ENCODE measurements around the gene SLC9A9.

SLC9A9 gene

DNA sequence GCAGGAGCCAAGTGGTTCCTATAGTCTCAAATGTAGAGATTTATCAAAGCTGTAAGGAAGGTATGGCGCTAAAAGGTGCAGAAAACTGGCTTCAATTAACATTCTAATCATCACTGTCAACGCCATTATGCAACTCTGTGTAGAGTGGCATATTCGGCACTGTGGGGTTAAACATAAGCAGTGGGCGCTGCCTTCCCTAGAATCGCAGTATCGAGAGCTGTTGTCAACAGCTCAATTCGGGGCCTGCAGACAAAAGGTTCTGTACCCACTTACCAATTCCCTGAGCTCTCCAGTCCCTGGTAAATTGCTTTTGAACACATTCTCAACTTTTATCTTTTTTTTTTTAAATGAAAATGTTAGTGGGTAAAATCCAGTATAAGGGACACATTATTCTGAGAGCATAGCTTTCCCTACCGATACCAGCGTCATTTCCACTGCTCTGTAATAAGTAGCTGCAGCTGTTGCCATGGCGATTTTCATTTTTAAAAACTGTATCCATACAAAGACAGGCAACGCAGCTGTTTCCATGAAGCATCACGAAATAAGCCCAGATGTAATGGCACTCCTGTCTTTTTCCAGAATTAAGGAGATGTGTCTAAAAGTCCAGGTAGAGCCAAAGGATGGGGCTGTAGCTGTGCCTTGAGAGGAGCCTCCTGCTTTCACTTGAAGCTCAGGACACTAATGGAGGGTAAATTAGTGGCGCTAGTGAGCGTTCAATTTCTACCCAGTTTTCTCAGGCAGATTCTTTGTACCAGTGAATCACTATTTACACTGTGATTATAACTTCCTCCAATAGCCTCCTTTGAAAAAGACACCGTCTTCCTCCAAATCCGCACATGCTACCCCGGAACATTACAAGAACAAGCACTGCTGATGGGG, 250.3 kb downstream of the SLC9A9 start:
- no peak for DNase-seq (ENCODE audit: low read depth)

DNA sequence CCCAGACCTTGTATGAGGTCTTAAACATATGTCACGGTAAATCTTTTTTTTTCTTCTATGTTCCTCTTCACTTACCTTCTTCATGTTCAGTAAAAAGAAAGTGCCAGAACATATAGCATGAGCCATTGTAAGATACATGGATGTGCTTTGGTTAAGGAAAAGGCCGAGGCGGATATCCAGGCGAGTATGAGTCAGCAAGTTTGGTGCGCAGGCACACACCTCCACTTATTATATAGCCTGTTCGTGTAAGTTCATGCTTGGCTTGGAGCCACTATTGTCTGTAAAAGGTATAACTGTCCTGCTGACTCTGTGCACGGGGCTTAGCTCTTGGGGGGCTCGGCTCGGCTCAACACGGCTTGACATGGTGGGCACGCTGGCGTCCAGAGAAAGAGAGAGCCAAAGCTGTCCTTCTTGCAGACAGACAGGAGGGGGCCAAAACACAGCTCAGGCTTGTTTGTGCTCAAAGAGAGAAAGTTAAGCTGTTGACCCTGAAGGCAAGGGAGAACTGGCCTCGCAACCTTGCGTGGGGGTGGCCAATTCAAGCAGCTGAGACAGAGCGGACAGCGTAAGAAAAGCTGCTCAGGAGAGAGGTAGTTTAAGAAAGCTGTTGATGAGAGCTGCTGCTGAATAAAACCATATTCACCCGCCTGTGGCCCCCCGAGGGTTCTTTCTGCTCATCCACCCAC, 251.2 kb downstream of the SLC9A9 start:
- no peak for DNase-seq (ENCODE audit: low read depth)

DNA sequence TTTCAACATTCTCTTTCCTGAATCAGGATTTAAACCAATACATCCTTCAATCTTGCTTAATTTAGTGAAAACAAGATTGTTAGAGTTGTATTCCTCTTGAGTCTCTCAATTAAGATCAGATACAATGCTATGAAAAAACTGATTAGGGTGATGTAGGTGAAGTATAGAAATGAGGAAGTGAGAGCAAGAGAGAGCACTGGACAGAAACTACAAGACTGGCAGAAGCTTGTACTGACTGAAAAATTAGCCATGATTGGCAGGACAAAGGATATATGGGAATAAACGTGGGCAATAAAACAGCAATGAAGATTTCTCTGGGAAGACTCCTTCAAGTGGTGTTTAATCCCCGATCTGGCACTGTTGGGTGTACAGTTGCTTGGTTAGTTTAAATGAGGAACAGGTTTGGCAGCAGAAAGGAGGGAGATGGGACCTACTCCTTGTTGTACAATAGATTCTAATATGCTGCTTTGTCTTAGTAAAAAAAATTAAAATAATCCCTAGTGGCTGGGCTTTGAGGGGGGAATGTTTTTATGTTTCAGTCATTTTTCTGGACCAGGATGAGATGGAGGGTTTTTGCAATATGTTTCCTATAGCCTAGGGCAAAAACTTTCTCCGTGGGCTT, 252.7 kb downstream of the SLC9A9 start:
- DNase-seq (ENCODE audit: low read depth): no peak

DNA sequence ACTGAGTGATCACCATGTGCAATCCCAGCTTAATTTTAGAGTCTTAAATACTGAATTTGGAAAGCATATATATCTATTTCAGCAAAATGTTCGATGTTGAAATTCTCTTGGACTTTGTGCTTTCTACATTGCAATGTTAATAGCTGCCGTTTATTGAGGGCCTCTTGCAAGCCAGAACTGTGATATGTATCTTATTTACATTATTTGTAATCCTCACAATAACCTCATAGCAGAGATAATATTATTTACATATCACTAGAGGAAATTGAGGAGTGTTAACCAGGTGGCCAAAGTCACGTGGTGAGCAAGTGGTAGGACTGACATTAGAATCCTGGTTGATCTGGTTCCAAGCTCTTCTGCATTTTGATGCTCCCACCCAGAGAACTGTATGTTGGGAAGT, 254.1 kb downstream of the SLC9A9 start:
- DNase-seq (ENCODE audit: low read depth): no peak

DNA sequence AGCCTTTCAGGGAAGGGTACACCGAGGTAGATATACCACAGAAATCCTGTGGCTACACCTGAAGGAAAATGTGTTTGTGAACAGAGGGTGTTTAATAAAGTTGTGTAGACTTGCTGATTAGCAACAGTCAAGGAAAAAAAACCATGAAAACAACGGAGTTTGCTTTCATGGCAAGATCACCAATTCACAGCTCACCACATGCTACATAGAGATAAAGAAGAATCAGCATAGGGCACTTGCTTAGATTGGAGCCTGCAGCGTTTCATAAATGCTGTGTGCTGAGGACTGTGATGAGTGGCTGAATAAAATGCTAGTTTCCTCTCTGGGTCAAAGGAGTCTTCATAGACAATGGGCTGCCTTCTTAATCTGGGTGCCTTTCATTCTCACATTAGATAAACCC, 257.6 kb downstream of the SLC9A9 start:
- peak; percentile 51 for DNase-seq (ENCODE audit: low read depth)

DNA sequence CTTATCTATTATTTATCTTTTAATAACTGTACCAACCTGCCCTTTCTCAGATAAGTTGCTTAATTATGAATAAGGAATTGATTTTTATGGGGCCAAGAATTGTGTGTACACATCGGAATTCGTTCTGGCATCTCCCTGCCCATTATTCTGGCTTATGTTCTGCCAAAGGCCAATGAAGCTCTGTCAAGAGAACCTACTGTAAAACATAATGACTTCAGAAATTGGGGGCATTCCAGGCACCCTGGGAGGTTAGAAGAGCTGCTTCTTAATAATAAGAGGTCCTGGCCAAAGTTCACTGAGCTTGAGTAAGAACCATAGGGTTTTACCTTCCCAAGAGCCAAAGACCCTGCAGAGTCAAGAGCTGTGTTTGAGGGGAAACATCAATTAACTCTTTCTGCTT, 261.7 kb downstream of the SLC9A9 start:
- DNase-seq (ENCODE audit: low read depth): no peak

DNA sequence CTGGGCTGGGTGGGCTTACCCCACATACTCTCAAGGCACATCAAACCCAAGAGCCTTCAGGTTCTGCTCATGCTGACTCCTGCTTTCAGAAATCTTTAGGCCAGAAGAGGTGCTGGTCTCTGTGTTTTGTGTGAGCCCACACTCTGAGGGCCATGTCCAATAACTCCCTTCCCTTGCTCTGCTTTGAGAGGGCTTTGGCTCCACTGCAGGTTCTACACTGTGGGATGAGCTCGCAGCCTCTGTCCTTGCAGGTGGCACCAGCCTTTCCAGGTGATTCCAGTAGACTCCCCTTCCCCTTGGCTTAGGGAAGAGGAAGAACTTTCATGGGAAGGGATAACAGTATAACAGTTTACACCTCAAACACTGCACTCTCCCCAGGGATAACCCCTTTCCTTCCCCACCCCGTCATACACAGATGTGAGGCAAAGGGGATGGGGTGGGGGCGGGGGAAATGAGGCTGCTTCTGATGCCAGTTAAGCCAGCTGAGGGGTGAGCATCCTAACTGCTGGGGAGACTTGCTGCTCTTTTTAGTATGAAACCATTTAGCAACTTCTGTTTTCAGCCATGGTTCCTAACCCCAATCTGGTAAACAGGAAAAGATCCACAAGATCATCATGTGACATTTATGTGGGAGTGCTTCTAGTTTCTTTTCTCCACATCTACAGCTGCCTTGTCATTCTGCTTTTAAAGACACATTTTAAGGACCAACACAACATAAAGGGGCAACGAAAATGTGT, 262.4 kb downstream of the SLC9A9 start:
- DNase-seq (ENCODE audit: low read depth): no peak

DNA sequence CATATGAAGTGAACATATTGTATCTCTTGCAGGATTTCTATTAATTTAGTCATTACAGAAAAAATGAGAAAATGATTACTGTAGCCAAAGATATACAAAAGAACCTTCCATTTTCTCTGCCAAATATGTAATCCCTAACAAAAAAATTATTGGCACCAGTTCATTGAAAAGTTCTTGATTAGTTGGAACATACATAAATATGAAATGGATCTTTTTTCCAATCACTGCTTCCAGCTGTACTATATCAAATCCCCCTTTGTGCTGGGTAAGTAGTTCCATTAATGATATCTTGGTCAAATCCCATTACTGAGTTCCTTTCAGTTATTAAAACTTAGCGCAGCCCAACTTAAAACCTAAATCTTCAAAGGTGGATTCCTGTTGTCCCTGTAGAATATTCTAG, 263.8 kb downstream of the SLC9A9 start:
- no peak for DNase-seq (ENCODE audit: low read depth)

DNA sequence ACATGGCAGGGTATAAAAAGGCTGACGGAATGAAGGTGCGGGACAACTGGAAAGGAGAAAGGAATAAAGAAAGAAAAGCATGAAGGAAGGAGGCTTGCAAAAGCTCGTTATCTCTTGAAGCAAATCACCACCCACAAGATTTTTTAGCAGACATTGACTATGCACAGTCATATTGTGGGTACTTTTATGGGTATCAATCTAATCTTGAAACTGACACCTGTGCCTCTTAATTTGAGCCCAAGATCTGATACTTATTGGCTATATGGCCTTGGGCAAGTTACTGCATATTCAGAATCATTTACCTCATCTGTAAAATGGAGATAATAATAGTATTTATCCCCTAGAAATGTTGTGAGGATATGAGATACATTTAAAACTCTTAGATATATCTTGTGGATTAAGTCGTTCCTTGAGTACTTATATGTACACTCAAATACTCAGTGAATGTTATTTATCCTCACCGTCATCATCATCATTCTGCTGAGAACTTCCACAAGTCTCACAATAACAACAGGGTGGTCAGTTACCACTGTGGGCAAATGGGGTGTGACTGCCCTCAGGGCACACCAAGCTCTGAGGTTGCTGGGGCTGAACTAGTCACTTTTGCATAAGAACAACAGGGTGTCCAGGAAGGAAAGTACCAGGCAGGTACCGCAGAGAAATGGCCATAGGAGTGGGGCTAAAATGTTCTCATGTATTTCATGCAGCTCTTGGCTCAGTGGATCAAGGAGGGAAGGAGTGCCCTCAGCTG, 266.1 kb downstream of the SLC9A9 start:
- no peak for DNase-seq (ENCODE audit: low read depth)

DNA sequence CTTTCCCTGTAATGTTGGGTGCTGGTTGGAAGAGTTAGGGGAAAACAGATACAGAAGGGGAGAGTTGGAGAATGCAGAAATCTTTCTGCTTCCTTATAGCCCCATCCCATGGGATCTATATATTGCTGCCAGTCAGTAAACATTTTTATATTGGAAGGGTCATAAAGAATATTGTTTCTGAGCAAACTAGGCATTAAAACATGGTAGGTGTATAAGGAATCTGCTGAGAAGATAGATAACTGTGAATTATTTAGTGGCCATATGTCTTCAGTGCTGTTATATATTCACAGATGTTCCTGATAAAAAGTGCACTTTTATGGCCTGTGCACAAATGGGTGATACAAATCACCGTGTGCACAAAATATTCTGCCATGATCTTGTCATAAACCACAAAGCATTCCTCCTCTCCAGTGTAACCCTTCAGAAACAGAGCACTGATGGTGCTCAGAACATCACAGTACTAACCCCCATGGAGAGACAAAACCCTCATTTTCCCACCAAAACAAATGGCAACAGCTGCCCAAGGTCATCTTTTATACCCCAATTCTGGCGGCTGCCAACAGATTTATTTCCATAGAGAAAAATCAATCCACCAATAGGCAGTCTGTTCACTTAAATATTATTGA, 269.3 kb downstream of the SLC9A9 start:
- DNase-seq (ENCODE audit: low read depth): no peak

DNA sequence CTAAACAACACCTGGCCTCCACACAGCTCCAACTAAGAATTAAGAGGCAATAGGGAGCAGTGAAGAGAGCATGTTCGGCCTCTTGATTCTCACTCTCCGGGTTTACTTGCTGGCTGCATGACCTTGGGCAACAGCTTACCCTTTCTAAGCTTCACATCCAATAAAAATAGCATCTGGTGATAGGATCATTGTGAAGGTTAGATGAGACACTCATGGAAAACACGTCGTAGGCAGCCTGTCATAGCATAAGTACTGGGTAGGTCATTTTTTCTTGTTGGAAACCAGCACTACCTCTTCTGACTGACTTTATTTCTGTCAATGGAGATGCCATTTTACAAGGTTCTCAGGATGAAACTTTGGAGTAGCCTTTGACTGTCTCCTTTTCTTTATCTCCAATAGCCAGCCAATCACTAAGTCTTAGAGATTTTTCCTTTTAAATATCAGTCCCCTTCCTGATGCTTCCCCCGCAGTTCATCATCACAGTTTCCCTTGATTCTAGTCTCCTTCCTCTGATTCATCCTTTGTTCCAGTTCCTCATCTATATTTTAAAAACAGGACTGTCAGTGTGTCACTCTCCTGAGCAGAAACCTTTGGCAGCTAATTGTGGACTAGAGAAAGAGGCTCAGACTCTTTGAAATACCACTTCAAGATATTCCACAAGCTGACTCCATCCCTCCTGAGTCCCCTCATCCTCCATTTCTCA, 271.5 kb downstream of the SLC9A9 start:
- no peak for DNase-seq (ENCODE audit: low read depth)

DNA sequence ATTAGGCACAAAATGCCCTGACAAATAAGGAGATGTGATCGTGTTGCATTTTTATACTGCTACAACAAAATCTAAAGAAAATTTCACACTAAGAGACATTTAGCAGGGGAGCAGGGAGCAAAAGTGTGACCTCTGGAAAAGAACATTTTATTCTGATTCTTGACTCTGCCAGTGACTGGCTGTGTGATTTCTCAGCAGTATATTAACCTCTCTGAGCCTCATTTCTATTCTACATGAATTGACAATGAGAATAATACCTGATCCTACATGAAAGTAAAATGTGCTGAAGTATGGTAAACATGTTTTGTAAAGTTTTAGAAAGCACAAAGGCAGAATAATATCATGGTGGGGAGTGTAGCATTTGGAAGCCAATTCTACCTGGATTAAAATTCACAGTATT, 273.3 kb downstream of the SLC9A9 start:
- DNase-seq (ENCODE audit: low read depth): no peak

DNA sequence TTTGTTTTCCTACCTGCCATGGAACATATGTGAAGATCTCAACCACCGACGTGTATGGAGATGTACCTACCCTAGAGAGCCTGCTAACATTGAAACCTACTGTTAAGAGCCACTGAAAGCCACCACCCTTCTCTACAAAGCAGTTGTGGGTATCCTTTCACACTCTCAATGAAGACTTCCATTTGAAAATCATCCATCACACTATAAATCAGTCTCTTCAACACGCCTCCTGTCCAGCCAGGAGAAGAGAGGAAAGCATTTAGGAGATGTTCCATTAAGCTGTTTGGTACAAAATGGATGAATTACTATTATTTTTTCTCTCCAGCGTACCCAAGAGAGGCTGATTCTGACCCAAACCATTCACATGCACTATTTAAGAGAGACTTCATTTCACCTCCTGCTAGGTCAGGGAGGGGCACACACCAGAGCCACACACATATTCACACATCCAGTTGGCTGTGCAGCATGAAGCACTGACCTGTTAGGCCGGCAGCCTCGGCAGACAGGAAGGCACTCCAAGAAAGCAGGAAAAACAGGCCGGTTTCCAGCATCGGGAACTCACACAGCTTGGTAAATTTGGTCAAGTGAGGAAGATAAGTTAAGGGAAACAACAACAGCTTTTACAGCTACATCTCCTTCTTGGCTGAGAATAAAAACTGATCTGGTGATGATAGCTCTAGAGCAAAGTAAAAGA, 274.5 kb downstream of the SLC9A9 start:
- no peak for DNase-seq (ENCODE audit: low read depth)

DNA sequence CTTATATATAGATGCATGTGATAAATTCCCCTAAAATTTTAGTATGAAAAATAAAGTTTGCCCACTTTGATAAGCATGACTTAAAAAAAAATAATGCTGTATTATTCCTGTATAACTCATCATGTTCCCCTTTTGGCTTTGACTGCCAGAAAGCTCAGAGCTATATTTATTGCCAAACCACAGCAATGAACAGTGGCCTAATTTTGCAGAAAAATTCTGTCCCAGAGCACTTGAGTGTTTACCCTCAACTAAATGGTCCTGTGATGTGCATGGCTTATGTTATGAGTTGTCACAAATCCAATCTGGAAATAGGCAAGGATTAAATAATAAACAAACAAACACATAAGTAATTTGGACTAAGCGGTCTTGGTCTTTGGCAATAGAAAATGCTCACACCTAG, 276.7 kb downstream of the SLC9A9 start:
- DNase-seq (ENCODE audit: low read depth): no peak

DNA sequence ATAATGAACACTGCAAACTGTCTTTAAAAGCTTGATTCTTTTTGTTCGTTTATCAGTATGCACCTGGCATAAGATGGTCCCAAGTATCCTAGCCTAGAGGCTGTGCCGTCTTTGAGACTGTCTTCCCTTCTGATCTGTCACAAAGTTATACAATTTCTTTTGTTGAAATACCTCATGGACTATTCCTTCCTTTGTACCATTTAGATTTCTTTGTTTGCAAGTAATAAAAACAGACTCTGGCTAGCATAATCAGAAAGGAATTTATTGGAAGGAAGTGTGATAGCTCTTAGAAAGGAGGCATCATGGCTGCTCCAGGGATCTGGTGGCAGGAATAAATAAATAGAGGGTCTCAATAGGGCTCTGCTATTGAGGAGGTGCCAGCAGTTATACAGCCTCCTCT, 280.4 kb downstream of the SLC9A9 start:
- no peak for DNase-seq (ENCODE audit: low read depth)

DNA sequence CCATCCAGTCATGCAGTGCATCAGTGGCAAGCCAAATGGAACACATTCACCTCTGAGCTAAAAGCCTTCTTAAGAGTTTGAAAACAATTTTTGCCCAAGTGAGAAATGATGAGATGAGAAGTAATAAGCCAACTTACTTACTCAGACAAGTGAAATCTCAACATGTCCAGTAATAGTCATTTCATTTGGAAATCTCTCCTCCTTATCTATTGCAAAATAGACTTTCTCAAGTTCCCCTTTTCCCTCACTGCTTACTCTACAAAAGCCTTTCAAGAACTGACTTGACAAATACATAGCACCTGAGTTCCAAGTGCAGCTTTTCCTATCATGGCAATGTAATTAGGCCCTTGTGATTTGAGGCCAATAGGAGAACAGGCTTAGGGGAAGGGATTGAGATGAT, 282.3 kb downstream of the SLC9A9 start:
- no peak for DNase-seq (ENCODE audit: low read depth)

DNA sequence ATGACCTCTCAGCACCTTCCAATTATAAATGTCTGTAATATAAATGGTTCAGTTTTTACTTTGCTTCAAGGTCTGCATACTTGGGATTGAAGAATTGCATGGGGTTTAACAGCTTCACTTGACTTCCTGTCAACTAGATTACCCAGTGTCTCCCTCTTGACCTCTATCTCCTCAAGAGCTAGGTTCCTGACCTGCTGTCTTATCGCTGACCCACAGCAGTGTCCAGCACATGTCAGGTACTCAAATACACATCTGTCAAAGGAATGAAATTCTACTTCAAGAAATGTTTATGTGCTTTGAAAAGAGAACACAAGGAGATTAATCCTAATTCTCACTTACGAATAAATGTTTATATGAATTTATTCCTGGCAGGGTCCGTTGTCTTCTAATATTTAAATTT, 284.5 kb downstream of the SLC9A9 start:
- DNase-seq (ENCODE audit: low read depth): peak; percentile 14

DNA sequence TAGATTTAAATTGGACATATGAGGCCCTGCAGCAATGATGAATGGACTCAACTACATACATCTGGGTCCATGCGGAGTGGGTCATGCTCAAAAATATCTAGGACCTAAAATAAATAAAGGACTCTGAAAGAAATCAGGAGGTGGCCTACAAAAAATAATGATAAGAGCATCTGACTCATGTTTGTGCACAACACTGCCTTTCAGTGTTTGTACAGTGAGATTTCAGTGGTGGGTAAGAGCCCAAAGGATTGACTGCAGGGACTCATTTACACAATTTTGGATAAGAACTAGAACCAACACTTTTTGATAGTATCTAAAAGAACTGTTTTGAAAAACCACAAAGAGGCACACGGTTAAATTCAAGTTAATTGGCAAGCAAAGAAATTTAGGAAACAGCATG, 285.5 kb downstream of the SLC9A9 start:
- no peak for DNase-seq (ENCODE audit: low read depth)

DNA sequence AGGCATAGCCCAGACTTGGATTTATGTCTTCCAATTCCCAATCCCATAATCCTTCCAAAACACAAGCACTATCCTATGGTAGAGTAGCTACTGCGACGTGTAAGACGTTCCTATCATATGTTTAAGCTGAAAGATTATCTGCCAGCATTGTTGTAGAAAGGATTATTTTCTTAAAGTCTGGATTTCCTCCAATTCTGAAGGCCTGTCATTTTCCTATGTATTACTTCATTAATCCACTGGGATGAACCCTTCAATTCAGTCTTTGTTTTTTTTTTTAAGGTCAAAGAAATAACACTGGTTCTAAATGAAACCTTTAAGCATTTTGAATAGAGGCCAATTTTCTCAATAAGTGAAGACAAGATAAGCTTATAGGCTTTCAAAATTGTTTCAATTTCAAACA, 289.0 kb downstream of the SLC9A9 start:
- DNase-seq (ENCODE audit: low read depth): no peak

DNA sequence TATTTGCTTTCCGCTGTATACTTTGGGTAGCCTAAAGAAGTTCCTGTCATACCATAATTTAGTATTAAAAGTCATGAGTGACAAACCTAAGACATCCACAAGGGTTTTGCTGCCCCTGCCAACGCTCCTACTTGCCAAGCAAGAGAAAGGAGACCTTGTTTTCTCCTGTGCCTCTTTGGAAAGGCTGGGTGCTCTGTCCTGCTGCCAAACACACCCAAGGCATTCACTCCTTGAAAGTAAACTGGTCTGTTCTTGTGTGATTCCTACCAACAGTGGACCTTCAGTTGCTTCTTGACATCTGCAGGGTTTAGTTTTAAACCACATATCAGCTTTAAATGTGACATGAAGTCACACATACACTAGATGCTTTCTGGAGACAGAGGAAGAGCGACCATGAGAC, 295.4 kb downstream of the SLC9A9 start:
- DNase-seq (ENCODE audit: low read depth): no peak

Data from CMK (cell line).